Endothelial cell (in vitro differentiated cells): ENCODE data around the gene PLPP7. TPM values are rescaled to one million over a fixed set of nuclear protein-coding genes. Genes with fewer than 3 reads are reported as not detected.

Source experiments
- DNase-seq: peaks from one replicate; pipeline ENCODE4 v3.0.0; 2021; ENCODE audit warnings: low spot score
- H3K27ac Mint-ChIP-seq: one replicate; pipeline ENCODE4 v1.8.0; 2021; ENCODE audit warnings: mixed read lengths, inconsistent platforms; ENCODE audit not compliant: unreplicated experiment
- H3K27me3 Mint-ChIP-seq: one replicate; pipeline ENCODE4 v1.8.0; 2021; ENCODE audit warnings: mild to moderate bottlenecking, moderate library complexity, mixed read lengths, inconsistent platforms; ENCODE audit not compliant: unreplicated experiment
- H3K36me3 Mint-ChIP-seq: one replicate; pipeline ENCODE4 v1.8.0; 2021; ENCODE audit warnings: mild to moderate bottlenecking, low read depth, mixed read lengths, inconsistent platforms; ENCODE audit not compliant: unreplicated experiment
- H3K4me1 Mint-ChIP-seq: one replicate; pipeline ENCODE4 v1.8.0; 2021; ENCODE audit warnings: mild to moderate bottlenecking, mixed read lengths, inconsistent platforms; ENCODE audit not compliant: unreplicated experiment
- H3K4me3 Mint-ChIP-seq: one replicate; pipeline ENCODE4 v1.8.0; 2021; ENCODE audit warnings: mild to moderate bottlenecking, mixed read lengths, inconsistent platforms; ENCODE audit not compliant: unreplicated experiment
- H3K9me3 Mint-ChIP-seq: one replicate; pipeline ENCODE4 v1.8.0; 2021; ENCODE audit warnings: mixed read lengths, inconsistent platforms; ENCODE audit not compliant: unreplicated experiment
- total RNA-seq: library from RNA; stranded (reverse); fragmentation: NEBNext Ultra II Directional; extraction: Animal tissue kit (Norgen Biotek cat#: 25700); gene quantifications from one replicate; pipeline ENCODE4 v1.2.1, GENCODE V29; 2021; ENCODE audit not compliant: unreplicated experiment
- TF ChIP-seq, protein P1 (sequence below): fragments of 200-600 bp; sonication (generic); IDR thresholded peaks from one replicate; pipeline ENCODE4 v1.5.0; 2021; ENCODE audit warnings: antibody characterized with exemption; ENCODE audit not compliant: unreplicated experiment

Gene PLPP7
- total RNA-seq, 1 donor from 2014 or later, result 4.9 TPM

DNA sequence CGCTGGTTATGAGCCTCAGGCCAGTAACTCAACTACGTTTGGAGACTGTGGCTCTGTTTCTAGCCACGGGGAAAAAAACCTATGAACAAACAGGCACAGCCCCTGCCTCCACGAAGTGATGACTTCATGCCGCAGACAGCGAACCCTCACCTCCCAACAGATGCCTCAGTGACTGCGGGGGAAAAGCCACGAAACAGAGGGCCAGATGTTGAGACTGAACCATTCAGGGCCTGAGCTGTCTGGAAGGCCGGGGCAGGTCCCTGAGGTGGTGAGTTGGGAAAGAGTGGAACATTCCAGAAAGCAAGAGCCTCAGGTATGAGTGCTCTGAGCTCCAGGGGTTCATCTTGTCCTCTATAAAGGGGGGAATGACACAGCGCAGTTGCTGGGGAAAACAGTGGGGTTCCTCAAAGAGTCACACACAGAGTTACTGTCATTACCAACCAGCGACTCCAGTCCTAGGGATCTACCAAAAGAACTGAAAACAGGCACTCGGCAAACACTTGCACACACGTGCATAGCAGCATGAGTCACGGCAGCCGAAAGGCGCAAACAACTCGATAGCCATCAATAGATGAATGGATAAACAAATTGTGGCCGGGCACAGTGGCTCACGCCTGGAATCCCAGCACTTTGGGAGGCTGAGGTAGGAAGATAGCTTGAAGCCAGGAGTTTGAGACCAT is 15.3 kb downstream of the PLPP7 start:
- peak overlapping the region; percentile 42 for H3K27ac Mint-ChIP-seq
- no peaks in the 10 kb centered on the region for H3K9me3 Mint-ChIP-seq
- peaks cover 3% of the 10 kb centered on the region for H3K27me3 Mint-ChIP-seq
- TF ChIP-seq, protein P1, sequence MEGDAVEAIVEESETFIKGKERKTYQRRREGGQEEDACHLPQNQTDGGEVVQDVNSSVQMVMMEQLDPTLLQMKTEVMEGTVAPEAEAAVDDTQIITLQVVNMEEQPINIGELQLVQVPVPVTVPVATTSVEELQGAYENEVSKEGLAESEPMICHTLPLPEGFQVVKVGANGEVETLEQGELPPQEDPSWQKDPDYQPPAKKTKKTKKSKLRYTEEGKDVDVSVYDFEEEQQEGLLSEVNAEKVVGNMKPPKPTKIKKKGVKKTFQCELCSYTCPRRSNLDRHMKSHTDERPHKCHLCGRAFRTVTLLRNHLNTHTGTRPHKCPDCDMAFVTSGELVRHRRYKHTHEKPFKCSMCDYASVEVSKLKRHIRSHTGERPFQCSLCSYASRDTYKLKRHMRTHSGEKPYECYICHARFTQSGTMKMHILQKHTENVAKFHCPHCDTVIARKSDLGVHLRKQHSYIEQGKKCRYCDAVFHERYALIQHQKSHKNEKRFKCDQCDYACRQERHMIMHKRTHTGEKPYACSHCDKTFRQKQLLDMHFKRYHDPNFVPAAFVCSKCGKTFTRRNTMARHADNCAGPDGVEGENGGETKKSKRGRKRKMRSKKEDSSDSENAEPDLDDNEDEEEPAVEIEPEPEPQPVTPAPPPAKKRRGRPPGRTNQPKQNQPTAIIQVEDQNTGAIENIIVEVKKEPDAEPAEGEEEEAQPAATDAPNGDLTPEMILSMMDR, result no peak
- peaks cover 4% of the 10 kb centered on the region for H3K36me3 Mint-ChIP-seq
- H3K4me3 Mint-ChIP-seq, result no peak overlapping the region
- no peak for DNase-seq
- H3K4me1 Mint-ChIP-seq, result peaks cover 18% of the 10 kb centered on the region

DNA sequence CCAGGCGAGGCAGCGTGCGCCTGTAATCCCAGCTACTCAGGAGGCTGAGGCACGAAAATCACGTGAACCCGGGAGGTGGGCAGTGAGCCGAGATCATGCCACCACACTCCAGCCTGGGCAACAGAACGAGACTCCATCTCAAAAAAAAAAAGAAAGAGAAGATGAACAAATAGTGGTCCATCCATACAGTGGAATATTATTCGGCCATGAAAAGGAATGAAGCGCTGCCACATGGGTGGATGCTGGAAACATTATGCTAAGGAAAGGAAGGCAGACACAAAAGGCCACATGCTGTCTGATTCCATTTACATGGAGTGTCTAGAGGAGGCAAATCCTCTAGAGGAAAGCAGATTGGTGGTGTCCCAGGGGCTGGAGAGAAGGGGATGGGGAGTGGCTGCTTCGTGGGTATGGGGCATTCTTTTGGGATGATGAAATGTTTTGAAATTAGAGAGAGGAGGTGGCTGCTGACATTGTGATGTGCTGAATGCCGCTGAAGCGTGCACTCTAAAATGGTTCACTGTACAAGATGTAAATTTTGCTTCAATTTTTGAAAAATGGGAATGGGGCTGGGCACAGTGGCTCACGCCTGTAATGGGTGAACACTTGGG is 17.0 kb downstream of the PLPP7 start:
- Mint-ChIP-seq H3K9me3 (no peaks in the 10 kb centered on the region), H3K27me3 (peaks cover 3% of the 10 kb centered on the region), H3K36me3 (peaks cover 4% of the 10 kb centered on the region), H3K4me3 (peak overlapping the region; percentile 49), H3K27ac (peak overlapping the region; percentile 57), H3K4me1 (peaks cover 26% of the 10 kb centered on the region)
- TF ChIP-seq, protein P1, result no peak
- DNase-seq, result no peak

DNA sequence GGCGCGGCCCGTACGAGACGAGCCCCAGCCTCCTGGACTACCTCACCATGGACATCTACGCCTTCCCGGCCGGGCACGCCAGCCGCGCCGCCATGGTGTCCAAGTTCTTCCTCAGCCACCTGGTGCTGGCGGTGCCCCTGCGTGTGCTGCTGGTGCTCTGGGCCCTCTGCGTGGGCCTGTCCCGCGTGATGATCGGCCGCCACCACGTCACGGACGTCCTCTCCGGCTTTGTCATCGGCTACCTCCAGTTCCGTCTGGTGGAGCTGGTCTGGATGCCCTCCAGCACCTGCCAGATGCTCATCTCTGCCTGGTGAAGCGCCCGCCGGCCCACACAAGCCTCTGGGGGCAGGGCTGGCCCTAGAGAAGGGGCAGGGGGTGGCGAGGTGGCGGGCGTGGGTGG is 18.5 kb downstream of the PLPP7 start:
- H3K4me1 Mint-ChIP-seq, result peaks cover 26% of the 10 kb centered on the region

DNA sequence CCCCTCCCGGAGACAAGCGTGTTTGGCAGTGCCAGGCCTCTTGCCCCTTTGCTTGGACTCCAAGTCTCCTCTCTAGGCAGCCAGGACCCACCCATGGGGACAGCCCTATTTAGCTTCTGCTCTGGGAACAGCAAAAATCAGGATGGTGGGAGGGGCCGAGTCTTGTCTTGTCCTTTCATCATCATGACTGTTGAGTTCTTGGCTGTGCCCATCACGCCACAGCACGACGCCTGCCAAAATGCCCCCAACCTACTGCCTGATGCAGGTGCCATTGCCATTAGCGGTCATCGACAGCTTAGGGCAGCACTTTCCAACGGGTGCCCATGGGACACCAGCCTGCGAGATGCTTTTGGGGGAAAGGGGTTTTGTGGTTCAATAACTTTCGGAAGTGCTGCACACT is 18.9 kb downstream of the PLPP7 start:
- Mint-ChIP-seq H3K36me3 (peaks cover 4% of the 10 kb centered on the region), H3K4me3 (no peak overlapping the region), H3K4me1 (peaks cover 26% of the 10 kb centered on the region), H3K9me3 (no peaks in the 10 kb centered on the region), H3K27me3 (peaks cover 3% of the 10 kb centered on the region), H3K27ac (peak overlapping the region; percentile 77)
- no peak for DNase-seq
- TF ChIP-seq, protein P1, result no peak

More for the DNA sequence above, 18.5 kb downstream of the PLPP7 start:
- H3K36me3 Mint-ChIP-seq, result peaks cover 4% of the 10 kb centered on the region
- TF ChIP-seq, protein P1, result no peak
- H3K27me3 Mint-ChIP-seq, result peaks cover 3% of the 10 kb centered on the region
- DNase-seq, result no peak
- no peak overlapping the region for H3K27ac Mint-ChIP-seq
- no peaks in the 10 kb centered on the region for H3K9me3 Mint-ChIP-seq
- no peak overlapping the region for H3K4me3 Mint-ChIP-seq

DNA sequence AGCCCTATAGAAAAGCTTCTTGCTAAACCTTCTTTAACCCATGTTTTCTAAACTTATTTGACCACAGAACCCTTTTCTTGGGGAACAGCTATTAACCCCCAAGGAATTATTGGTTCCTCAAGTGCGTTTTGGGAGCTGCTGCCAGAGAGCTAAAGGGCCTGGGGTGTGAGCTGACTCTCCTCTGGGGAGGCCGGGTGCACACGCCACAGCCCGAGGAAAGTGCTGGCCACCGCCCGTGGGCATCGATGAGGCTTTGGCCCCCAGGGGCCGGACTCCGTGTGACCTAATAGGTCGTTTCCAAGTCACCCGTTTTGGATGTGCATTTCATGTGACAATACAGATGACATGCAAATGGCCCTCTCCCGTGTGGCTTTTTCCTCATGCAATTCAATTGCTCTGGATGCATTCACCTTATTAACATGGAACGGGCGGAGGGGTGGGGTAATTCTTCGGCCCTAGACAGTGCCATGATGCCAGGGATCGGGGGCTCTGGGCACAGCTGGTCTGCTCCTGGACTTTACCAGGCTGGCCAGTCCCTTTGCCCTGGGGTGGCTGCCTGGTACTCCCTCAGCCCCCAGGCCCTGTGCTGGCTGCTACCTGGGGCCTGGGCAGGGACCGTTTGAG is 19.5 kb downstream of the PLPP7 start:
- Mint-ChIP-seq H3K9me3 (no peaks in the 10 kb centered on the region), H3K36me3 (peaks cover 4% of the 10 kb centered on the region), H3K27ac (no peak overlapping the region), H3K4me3 (no peak overlapping the region), H3K4me1 (peaks cover 26% of the 10 kb centered on the region), H3K27me3 (peaks cover 3% of the 10 kb centered on the region)
- no peak for DNase-seq
- TF ChIP-seq, protein P1, result no peak
